Breast epithelium (tissue), 3 donors: ENCODE results near the gene MYH9.

Source experiments
- CTCF ChIP-seq, 3 donors: fragments of 450-650 bp; IDR thresholded peaks; one replicate each; pipeline ENCODE4 v1.5.1; 2016 to 2017; ENCODE audit warnings: antibody characterized with exemption in 3 of 3, mild to moderate bottlenecking in 3 of 3, moderate library complexity in 3 of 3
- POLR2A ChIP-seq: fragments of 450-650 bp; IDR thresholded peaks from one replicate; pipeline ENCODE4 v1.6.1; 2016; ENCODE audit warnings: antibody characterized with exemption, mild to moderate bottlenecking, moderate library complexity
- POLR2AphosphoS5 ChIP-seq, 3 donors: sonication (generic); formaldehyde crosslinking; IDR thresholded peaks; one replicate each; pipeline ENCODE4 v1.6.1; 2017; ENCODE audit warnings: antibody characterized with exemption in 3 of 3

GRCh38 chr22:36285017-36285416 lies 102.8 kb downstream of the MYH9 start:
- TF ChIP-seq POLR2A (no peak), CTCF (IDR thresholded peaks at IDR 0.05) (no peak), POLR2AphosphoS5 (IDR thresholded peaks at IDR 0.05) (no peak)
